Activated CD8-positive, alpha-beta memory T cell treated with anti-CD3 and anti-CD28 coated beads, Interleukin-2, amount 50 U/mL, for 48 hours (primary cell): Measurements from ENCODE around the gene ZNF33B.
"Not testable (repeated sequence)": the region's sequence is repeated elsewhere in the genome, so short reads cannot be mapped to it uniquely, and the experiment has no call there.

Experiments
- DNase-seq: peaks from one replicate; pipeline ENCODE4 v3.0.0-alpha.2; 2020

The ZNF33B gene

DNA sequence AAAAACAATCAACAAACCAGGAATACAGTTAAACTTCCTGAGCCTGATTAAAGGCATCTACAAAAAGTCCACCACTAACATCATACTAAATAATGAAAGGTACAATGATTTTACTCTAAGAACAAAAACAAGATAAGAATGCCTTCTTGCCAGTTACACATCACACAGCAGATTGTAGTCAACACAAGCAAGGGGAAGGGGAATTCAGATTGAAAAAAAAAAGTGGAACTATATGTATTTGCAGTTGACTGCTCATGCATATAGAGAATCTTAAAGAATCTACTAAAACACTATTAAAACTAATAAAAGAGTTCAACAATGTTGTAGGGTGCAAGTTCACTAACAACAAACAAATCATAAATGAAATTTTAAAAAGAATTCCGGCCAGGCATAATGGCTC, 28.5 kb downstream of the ZNF33B start:
- no peak for DNase-seq

DNA sequence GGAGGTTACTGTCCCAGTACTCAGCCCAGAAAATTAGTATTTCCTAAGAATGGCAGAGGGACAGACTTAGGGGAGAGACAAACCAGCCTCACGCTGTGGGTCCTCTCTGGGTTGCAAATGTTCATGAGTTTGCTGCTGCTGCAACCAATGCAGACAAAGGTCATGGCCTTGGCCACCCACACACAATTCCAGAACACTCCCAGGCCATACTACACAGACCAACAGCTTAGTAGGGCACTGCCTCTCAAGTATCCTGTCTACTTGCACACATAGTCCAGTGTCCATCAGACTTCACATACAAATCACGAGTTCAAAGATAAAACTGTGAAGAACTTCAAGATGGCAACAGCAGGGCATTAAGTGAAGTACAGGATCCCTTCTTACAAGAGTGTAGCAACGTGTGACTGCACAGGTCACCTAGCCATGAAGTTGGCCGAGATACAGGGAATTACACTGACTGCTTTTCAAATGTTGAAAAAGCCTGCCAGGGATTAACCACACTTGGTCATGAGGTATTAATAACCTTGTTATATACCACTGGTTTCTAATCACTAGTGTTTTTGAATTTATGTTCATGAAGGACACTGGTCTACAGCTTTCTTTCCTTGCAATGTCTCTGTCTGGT, 40.0 kb downstream of the ZNF33B start:
- no peak for DNase-seq

DNA sequence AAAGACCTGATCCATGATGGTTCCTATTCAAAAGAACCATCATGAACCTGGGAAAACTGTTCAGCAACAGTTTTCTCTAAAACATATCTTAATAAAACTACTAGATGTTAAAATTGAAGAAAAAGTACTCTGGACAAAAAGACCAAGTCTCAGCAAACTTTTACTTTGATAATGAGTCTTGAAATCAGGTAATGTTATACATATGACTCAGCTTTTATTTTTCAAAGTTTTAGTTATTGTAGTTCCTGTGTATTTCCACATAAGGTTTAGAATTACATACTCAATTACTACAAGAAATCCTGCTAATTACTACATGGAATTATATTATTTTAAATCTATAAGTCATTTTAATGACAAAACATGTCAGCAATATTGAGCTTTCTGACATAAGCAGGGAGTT, 42.2 kb downstream of the ZNF33B start:
- no peak for DNase-seq

DNA sequence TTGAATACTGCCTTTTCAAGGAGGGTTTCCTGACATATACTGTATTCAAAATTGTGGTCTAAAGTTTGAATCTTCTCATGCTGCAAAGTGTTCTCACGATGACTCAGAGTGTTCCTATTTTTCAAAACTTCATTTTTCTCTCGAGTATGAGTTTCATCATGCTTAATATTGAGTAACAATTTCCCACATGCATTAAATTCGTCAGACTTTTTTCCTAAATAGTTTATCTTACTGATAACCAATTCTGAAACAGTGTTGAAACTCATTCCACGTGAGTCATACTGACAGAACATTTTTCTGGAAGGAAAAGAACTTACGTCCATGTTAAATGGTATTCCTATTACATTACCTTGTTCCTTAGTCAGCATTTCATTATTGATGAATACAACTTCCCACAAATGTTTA, 44.1 kb downstream of the ZNF33B start:
- DNase-seq: no peak

DNA sequence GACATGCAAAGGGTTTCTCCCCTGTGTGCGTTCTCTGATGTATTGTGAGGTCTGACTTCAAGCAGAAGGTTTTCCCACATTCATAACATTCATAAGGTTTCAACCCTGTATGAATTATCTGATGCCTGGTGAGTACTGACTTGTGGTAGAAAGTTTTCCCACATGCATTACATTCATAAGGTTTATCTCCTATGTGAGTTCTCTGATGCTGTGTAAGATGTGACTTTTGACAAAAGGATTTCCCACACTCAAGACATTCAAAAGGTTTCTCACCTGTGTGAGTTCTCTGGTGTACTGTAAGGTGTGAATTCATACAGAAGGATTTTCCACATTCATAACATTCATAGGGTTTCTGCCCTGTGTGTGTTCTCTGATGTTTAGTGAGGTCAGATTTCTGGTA, 45.1 kb downstream of the ZNF33B start:
- DNase-seq: no peak

DNA sequence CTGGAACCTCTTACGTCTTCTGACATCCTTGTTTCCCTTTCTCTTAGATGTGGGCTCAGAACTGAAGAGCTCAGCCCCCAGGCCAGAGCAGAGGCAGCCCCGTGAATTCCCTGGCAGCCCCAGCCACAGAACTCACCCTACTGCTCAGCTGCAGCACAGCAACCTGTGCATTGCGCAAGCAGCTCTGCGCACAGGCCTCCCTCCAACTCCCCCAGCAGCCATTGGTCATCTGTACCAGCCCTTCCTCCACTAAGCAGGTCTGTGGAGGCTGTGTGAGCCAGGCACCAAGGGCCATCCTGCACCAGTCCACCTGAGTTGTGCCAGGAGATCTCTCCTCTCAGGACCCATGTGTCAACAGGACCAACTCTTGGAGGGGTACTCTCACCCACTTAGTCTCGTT, 54.5 kb downstream of the ZNF33B start:
- no peak for DNase-seq

DNA sequence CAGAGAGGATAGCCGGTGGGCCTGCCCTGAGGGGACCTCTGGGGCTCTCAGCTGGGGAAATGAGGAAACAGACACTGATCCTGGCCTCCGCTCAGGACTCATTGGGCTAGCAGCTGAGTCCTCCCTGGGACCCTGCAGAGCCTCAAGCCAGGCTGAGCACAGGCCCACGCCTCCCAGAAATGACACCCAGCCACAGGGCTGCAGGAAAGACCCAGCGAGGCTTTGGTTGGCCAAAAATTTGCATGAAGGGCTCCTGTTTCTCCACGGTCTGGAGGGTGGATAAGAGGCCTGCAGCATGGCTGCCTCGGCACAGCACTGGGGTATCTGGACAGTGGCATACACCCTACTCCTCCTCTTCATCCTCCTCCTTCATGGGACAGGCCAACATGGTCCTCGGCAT, 60.4 kb downstream of the ZNF33B start:
- DNase-seq: no peak

DNA sequence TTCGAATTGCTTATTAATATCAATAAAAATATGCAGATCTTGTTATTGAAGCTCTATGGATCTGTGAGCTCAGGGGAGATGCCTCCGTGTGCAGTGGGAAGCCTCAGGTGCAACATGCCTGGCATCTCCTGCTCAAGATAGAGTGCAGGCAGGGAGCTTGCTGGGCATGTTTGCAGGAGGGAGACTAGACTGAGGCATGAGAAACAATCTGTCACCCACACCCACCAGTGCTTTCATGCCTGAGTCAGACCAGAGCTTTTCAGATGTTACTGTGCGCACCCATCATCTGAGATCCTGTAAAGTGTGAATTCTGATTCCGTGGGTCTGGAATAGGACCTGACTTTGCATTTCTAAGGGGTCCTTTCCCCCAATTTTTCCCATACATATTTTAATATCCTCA, 62.0 kb downstream of the ZNF33B start:
- DNase-seq: no peak

DNA sequence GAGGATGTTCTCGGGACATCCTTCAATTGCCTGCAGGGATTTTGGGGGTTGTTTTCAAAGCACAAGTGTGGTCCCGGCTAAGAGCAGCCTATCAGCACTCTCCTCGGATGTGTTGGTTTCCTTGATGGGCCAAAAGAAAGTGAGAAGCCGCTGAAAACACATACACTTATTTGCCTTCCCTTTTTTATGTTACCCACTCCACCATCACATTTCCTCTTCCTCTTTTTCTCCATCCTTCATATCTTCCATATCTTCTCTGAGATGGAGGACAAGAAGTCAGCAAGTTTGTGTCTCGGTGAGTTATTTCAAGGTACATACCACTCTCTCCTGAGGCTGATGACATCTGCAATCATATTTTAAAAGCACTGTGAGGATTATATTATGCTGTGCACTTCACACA, 64.0 kb downstream of the ZNF33B start:
- no peak for DNase-seq

DNA sequence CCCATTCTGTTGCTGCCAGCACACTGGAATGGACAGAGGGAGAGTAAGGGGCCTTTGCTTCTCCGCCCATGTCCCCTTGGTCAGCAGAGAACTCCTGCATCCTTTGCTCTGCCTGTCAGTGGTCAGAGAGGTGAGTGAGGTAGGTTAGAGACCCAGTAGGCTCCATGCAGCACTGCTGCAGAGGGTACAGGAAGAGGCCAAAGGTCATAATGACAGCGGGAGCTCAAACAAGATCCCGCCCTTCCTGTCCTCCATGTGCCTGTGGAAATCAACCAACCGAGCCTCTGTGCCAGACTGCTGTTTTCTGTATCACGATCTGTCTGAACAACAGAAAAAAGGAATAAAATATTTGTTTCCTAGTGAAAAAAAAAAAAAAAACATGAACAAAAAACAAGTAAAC, 81.4 kb downstream of the ZNF33B start:
- DNase-seq: no peak

DNA sequence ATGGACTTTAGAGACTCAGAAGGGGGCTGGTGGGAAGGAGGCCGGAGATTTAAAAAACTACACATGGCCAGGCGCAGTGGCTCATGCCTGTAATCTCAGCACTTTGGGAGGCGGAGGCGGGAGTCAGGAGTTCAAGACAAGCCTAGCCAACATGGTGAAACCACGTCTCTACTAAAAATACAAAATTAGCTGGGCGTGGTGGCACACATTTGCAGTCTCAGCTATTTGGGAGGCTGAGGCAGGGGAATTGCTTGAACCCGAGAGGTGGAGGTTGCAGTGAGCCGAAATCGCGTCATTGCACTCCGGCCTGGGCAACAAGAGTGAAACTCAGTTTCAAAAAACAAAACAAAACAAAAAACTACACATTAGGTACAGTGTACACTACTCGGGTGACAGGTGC, 84.8 kb downstream of the ZNF33B start:
- DNase-seq: not testable (repeated sequence)

DNA sequence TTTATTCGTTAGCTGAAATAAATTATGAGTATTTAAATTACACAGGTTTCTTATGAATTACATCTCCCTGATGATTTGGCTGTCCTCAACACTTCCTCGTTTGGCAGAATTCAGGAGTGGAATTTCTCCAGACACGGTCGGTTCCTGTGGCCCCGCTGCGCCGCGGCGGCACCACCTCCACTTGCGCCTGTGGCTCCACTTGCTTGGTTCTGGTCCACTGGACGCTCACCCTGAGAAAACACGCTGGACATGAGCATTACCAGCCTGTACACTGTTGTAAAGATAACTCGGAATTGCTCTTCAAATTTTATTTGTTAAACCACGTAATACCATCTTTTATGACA, 85.3 kb downstream of the ZNF33B start:
- no peak for DNase-seq

DNA sequence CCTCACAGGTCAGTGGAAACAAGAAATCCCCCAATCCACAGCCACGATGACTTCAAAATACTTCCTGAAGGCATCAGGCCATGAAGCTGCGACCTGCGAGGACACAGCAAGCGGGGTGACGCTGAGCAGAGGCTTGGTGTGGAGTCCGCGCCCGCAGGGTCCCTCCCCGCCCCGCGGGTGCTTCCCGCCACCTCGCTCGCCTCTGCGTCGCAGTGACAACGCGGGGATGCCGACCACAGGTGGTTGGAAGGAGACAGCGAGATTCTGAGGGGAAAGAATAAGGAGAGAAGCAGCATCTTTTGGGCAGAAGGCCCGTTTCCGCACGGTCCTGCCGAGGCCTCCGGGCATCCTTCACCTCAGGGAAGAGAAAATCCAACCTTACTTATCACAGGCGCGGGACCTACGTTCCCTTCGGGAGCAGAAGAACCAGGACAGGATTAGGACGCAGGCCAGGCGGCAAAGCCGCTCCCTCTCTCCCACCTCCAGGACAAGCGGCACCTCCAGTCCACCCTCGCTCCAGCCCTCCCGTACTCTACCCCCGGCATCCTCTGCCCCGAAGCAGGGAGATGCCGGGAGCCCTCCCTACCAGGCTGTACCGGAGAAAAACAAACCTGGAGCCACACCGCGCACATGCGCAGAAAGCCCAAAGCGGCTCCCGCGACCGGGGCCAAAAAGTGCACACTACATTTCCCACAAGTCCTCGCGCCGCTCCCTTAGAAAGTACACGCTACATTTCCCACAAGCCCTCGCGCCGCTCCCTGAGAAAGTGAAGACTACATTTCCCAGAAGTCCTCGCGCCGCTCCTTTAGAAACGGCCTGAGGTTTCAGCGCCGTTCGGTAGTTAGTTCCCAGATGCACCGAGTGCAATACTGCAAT, 85.9 kb downstream of the ZNF33B start:
- DNase-seq: peak; percentile 95

DNA sequence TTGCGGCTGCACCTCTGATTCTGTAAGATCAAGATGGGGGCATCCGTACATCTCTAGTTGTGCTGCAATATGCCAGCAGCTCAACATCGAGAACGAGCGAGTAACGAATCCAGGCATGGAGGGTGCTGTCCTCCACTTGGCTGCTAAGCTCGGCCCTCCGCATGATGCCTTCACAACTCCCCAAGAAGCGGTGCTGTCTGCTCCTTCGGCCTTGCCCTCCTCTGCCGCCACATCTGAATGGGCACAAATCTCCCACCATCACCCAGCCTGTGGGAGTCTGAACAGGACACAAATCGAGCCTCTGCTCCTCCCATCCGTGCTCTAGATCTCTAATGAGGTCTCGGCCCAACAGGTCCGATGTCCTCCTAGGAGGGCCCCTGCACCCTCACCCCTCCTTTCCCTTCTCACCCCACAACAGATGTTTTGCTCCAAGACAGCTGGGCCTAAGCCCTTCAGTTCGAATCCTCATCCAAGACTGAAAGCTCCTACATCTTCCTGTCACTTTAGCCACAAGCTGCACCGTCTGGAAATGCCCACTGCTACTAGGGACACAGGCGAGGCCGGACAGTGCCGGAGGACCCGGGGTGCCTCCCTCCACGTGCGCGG, 86.7 kb downstream of the ZNF33B start:
- no peak for DNase-seq

DNA sequence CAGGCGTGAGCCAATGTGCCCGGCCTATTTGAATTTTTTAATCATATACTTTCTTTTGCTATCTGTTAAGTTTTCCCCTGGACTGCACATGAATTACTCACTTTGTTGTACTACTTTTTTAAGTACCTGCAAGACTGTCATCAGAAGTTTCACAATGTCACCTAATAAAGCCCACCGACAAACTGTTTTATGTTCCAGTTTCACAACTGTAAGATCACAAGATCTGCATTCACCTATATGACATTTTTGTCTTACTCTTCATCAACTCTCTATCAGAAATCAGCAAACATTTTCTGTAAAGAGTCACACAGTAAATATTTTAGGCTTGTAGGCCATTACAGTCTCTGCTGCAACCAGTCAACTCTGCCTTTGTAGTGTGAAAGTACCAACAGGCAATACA, 88.5 kb downstream of the ZNF33B start:
- no peak for DNase-seq

DNA sequence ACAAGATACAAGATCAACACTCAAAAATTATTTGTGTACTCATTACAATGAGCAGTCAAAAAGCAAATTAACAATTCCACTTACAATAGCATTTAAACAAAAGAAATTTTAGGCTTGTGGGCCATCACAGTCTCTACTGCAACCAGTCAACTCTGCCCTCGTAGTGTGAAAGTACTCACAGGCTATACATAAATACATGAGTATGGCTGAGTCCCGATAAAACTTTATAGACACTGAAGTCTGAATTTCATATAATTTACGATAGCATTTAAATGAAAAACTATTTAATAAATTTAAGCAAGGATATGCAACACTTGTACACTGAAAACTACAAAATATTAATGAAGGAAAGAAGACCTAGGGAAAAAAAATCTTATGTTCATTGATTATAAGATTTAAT, 90.1 kb downstream of the ZNF33B start:
- no peak for DNase-seq

DNA sequence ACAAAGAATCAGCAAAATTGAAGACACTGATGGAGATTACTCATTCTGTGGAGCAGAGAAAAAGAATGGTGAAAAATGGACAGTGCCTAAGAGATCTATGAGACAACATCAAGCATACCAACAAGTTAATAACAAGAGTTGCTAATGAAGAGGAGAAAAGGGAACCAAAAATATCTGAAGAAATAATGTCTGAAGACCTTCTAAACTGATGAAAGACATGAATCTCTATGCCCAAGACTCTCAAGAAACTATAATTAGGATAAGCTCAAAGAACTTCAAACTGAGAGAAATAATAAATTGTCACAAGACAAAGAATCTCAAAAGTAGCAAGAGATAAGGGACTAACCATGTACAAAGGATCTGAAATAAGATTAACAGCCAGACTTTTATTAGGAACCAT, 93.4 kb downstream of the ZNF33B start:
- no peak for DNase-seq

DNA sequence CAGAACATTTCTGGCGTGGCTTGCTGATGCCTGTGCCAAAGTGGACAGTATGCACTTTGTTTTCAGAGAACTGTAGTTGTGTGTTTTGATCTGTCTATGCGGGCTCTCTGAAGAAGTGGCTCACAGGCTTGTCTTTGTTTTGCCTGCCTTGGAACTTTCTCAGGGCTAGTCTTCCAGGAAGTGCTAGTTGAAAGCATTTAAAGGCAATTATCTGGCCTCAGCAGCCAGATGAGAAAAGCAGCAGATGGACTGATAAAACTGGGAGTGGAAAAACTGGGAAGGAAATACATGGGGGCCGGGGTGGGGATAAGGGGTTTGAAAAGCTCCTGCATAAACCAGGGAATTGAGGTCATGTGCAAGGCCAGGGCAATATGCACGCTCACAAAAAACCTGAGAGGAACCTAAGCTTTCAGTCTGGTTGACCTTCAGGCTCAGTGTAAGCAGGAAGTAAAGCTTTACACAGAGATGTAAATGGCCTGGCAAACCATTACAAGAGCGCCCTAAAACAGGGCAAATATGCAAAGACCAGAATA, 94.5 kb downstream of the ZNF33B start:
- DNase-seq: no peak
